Naive B cell (primary cell): ENCODE results near the gene FBXL7. TPM values are rescaled to one million over a fixed set of nuclear protein-coding genes. Genes with fewer than 3 reads are reported as not detected.

Source experiments
- ATAC-seq, 2 donors: fragments of 150-1000 bp; cut with Tn5 transposase; 2 replicates each; pipeline ENCODE4 v1.10.0; 2021; ENCODE audit warnings: low read depth in 2 of 2, mild to moderate bottlenecking in 2 of 2, moderate library complexity in 2 of 2
- DNase-seq: peaks from one replicate; pipeline ENCODE4 v3.0.0; 2022
- H3K27ac Mint-ChIP-seq, 6 donors: one replicate each; pipeline ENCODE4 v1.8.0; 2020 to 2022; ENCODE audit warnings: mild to moderate bottlenecking in 6 of 6, mixed read lengths in 6 of 6, moderate library complexity in 5 of 6, inconsistent platforms in 2 of 6
- H3K27me3 Mint-ChIP-seq, 3 donors: one replicate each; pipeline ENCODE4 v1.8.0; 2021 to 2022; ENCODE audit warnings: mixed read lengths in 3 of 3, mild to moderate bottlenecking in 1 of 3
- H3K36me3 Mint-ChIP-seq, 2 donors: one replicate each; pipeline ENCODE4 v1.8.0; 2020 to 2022; ENCODE audit warnings: mixed read lengths in 2 of 2, inconsistent platforms in 1 of 2, mild to moderate bottlenecking in 1 of 2
- H3K4me1 Mint-ChIP-seq, 3 donors: one replicate each; pipeline ENCODE4 v1.8.0; 2020 to 2022; ENCODE audit warnings: mixed read lengths in 3 of 3, inconsistent platforms in 1 of 3, mild to moderate bottlenecking in 1 of 3, moderate library complexity in 1 of 3
- H3K4me3 Mint-ChIP-seq, 8 donors: one replicate each; pipeline ENCODE4 v1.8.0; 2020 to 2022; ENCODE audit warnings: mild to moderate bottlenecking in 8 of 8, mixed read lengths in 8 of 8, moderate library complexity in 8 of 8, inconsistent platforms in 2 of 8
- H3K9me3 Mint-ChIP-seq, 7 donors: one replicate each; pipeline ENCODE4 v1.8.0; 2020 to 2022; ENCODE audit warnings: mixed read lengths in 7 of 7, mild to moderate bottlenecking in 5 of 7, inconsistent platforms in 2 of 7, moderate library complexity in 1 of 7
- polyA plus RNA-seq, 6 donors: library from polyadenylated mRNA; unstranded; fragments of 300-500 nt; fragmentation: Illumina TruSeq; gene quantifications; one replicate each; pipeline ENCODE4 v1.2.3, GENCODE V29; 2021; ENCODE audit warnings: low read depth in 6 of 6

Gene FBXL7
- polyA plus RNA-seq, 6 donors from 2014 or later, result not detected

GRCh38 chr5:15513431-15513830 is 13.5 kb downstream of the FBXL7 start:
- Mint-ChIP-seq H3K9me3 (peaks cover 0 to 10% (median 4%) of the 10 kb centered on the region in 7 donors), H3K4me3 (no peak overlapping the region), H3K27me3 (no peaks in the 10 kb centered on the region), H3K27ac (no peak overlapping the region), H3K4me1 (no peaks in the 10 kb centered on the region), H3K36me3 (no peaks in the 10 kb centered on the region)
- DNase-seq (no peak), ATAC-seq (no peak)

GRCh38 chr5:15513911-15514310 is 13.9 kb downstream of the FBXL7 start:
- H3K4me3 Mint-ChIP-seq, result no peak overlapping the region
- no peaks in the 10 kb centered on the region for H3K36me3 Mint-ChIP-seq
- ATAC-seq (no peak), DNase-seq (no peak)
- no peaks in the 10 kb centered on the region for H3K4me1 Mint-ChIP-seq
- no peaks in the 10 kb centered on the region for H3K27me3 Mint-ChIP-seq
- peaks cover 0 to 15% (median 4%) of the 10 kb centered on the region in 7 donors for H3K9me3 Mint-ChIP-seq
- no peak overlapping the region for H3K27ac Mint-ChIP-seq

- no peaks in the 10 kb centered on the region for H3K4me1 Mint-ChIP-seq
- DNase-seq (no peak), ATAC-seq (no peak)
- H3K27me3 Mint-ChIP-seq, result no peaks in the 10 kb centered on the region
- no peak overlapping the region for H3K4me3 Mint-ChIP-seq
- no peak overlapping the region for H3K27ac Mint-ChIP-seq
- peaks cover 0 to 21% (median 4%) of the 10 kb centered on the region in 7 donors for H3K9me3 Mint-ChIP-seq
- no peaks in the 10 kb centered on the region for H3K36me3 Mint-ChIP-seq
These were observed 15.2 kb downstream of the FBXL7 start for GRCh38 chr5:15515229-15515628.

- Mint-ChIP-seq H3K36me3 (no peaks in the 10 kb centered on the region), H3K27me3 (no peaks in the 10 kb centered on the region), H3K4me3 (no peak overlapping the region), H3K9me3 (peaks cover 0 to 26% (median 4%) of the 10 kb centered on the region in 7 donors), H3K4me1 (no peaks in the 10 kb centered on the region), H3K27ac (no peak overlapping the region)
- DNase-seq (no peak), ATAC-seq (no peak)
These were observed 16.5 kb downstream of the FBXL7 start for GRCh38 chr5:15516486-15516885.

- Mint-ChIP-seq H3K4me1 (no peaks in the 10 kb centered on the region), H3K27me3 (no peaks in the 10 kb centered on the region), H3K4me3 (no peak overlapping the region), H3K36me3 (no peaks in the 10 kb centered on the region), H3K9me3 (peaks cover 0 to 26% (median 4%) of the 10 kb centered on the region in 7 donors), H3K27ac (no peak overlapping the region)
- ATAC-seq (no peak), DNase-seq (no peak)
These were observed 18.8 kb downstream of the FBXL7 start for GRCh38 chr5:15518786-15519185.

GRCh38 chr5:15520856-15521255 is 20.9 kb downstream of the FBXL7 start:
- Mint-ChIP-seq H3K27me3 (no peaks in the 10 kb centered on the region), H3K4me3 (no peak overlapping the region), H3K36me3 (no peaks in the 10 kb centered on the region), H3K27ac (no peak overlapping the region), H3K4me1 (no peaks in the 10 kb centered on the region), H3K9me3 (peaks cover 1 to 29% (median 4%) of the 10 kb centered on the region in 7 donors)
- DNase-seq (no peak), ATAC-seq (no peak)

- DNase-seq (no peak), ATAC-seq (no peak)
- Mint-ChIP-seq H3K27ac (no peak overlapping the region), H3K9me3 (peaks cover 1 to 30% (median 5%) of the 10 kb centered on the region in 7 donors), H3K4me3 (no peak overlapping the region), H3K36me3 (no peaks in the 10 kb centered on the region), H3K4me1 (no peaks in the 10 kb centered on the region), H3K27me3 (no peaks in the 10 kb centered on the region)
These were observed 21.6 kb downstream of the FBXL7 start for GRCh38 chr5:15521381-15522186.

GRCh38 chr5:15522187-15522520 is 22.2 kb downstream of the FBXL7 start:
- Mint-ChIP-seq H3K4me3 (no peak overlapping the region), H3K36me3 (no peaks in the 10 kb centered on the region), H3K9me3 (peaks cover 1 to 30% (median 5%) of the 10 kb centered on the region in 7 donors), H3K27ac (no peak overlapping the region), H3K27me3 (no peaks in the 10 kb centered on the region), H3K4me1 (no peaks in the 10 kb centered on the region)
- ATAC-seq (no peak), DNase-seq (no peak)

GRCh38 chr5:15524712-15525111 is 24.7 kb downstream of the FBXL7 start:
- ATAC-seq (no peak), DNase-seq (no peak)
- Mint-ChIP-seq H3K4me1 (no peaks in the 10 kb centered on the region), H3K27ac (peak overlapping the region in 1 of 6 donors; percentile 47), H3K36me3 (no peaks in the 10 kb centered on the region), H3K4me3 (no peak overlapping the region), H3K27me3 (no peaks in the 10 kb centered on the region), H3K9me3 (peaks cover 0 to 12% (median 4%) of the 10 kb centered on the region in 7 donors)

- DNase-seq (no peak), ATAC-seq (no peak)
- H3K9me3 Mint-ChIP-seq, result peaks cover 0 to 14% (median 6%) of the 10 kb centered on the region in 7 donors
- no peaks in the 10 kb centered on the region for H3K27me3 Mint-ChIP-seq
- H3K36me3 Mint-ChIP-seq, result no peaks in the 10 kb centered on the region
- no peak overlapping the region for H3K27ac Mint-ChIP-seq
- no peak overlapping the region for H3K4me3 Mint-ChIP-seq
- no peaks in the 10 kb centered on the region for H3K4me1 Mint-ChIP-seq
These were observed 25.8 kb downstream of the FBXL7 start for GRCh38 chr5:15525703-15526275.

- no peak for ATAC-seq
- no peaks in the 10 kb centered on the region for H3K36me3 Mint-ChIP-seq
- H3K27ac Mint-ChIP-seq, result no peak overlapping the region
- peaks cover 0 to 9% (median 6%) of the 10 kb centered on the region in 7 donors for H3K9me3 Mint-ChIP-seq
- H3K4me3 Mint-ChIP-seq, result no peak overlapping the region
- no peaks in the 10 kb centered on the region for H3K27me3 Mint-ChIP-seq
- H3K4me1 Mint-ChIP-seq, result no peaks in the 10 kb centered on the region
- no peak for DNase-seq
These were observed 26.4 kb downstream of the FBXL7 start for GRCh38 chr5:15526413-15526812.

GRCh38 chr5:15528476-15528875 is 28.5 kb downstream of the FBXL7 start:
- ATAC-seq, result no peak
- no peaks in the 10 kb centered on the region for H3K27me3 Mint-ChIP-seq
- H3K36me3 Mint-ChIP-seq, result no peaks in the 10 kb centered on the region
- H3K9me3 Mint-ChIP-seq, result peaks cover under 1 to 15% (median 6%) of the 10 kb centered on the region in 7 donors
- H3K27ac Mint-ChIP-seq, result no peak overlapping the region
- no peak for DNase-seq
- no peak overlapping the region for H3K4me3 Mint-ChIP-seq
- no peaks in the 10 kb centered on the region for H3K4me1 Mint-ChIP-seq

GRCh38 chr5:15529013-15529412 is 29.0 kb downstream of the FBXL7 start:
- ATAC-seq, result no peak
- no peak overlapping the region for H3K4me3 Mint-ChIP-seq
- no peaks in the 10 kb centered on the region for H3K4me1 Mint-ChIP-seq
- H3K27ac Mint-ChIP-seq, result no peak overlapping the region
- H3K9me3 Mint-ChIP-seq, result peaks cover 2 to 15% (median 6%) of the 10 kb centered on the region in 7 donors
- no peaks in the 10 kb centered on the region for H3K36me3 Mint-ChIP-seq
- no peak for DNase-seq
- no peaks in the 10 kb centered on the region for H3K27me3 Mint-ChIP-seq

- Mint-ChIP-seq H3K27ac (no peak overlapping the region), H3K4me3 (no peak overlapping the region), H3K27me3 (no peaks in the 10 kb centered on the region), H3K36me3 (no peaks in the 10 kb centered on the region), H3K9me3 (peaks cover 2 to 16% (median 6%) of the 10 kb centered on the region in 7 donors), H3K4me1 (no peaks in the 10 kb centered on the region)
- ATAC-seq (no peak), DNase-seq (no peak)
These were observed 29.8 kb downstream of the FBXL7 start for GRCh38 chr5:15529821-15530220.
